ENCODE results near the gene GRIN3B. TPM values are rescaled to one million over a fixed set of nuclear protein-coding genes. Genes with fewer than 3 reads are reported as not detected.

The GRIN3B gene
- total RNA-seq, 2 experiments from 2014 or later = not detected

- Mint-ChIP-seq H3K4me1 (peaks cover 4% of the 10 kb centered on the region), H3K36me3 (no peaks in the 10 kb centered on the region), H3K9me3 (no peaks in the 10 kb centered on the region), H3K4me3 (no peak overlapping the region), H3K27me3 (peaks cover 42% of the 10 kb centered on the region), H3K27ac (no peak overlapping the region)
- ATAC-seq (ENCODE audit: low read depth) (peak; percentile 55), DNase-seq (peak; percentile 85)
- POLR2A ChIA-PET = interaction anchor here (0.6 to 0.8 kb wide), 3 partner anchors 81 to 200 kb away, joined by 3 to 5 read pairs (median 3); no protein-coding TSS in a partner anchor
Observed at GRCh38 chr19:1001538-1002166, 1.4 kb downstream of the GRIN3B start.

GRCh38 chr19:1002600-1002999, 2.4 kb downstream of the GRIN3B start:
- no peak for ATAC-seq (ENCODE audit: low read depth)
- DNase-seq = no peak

GRCh38 chr19:1003283-1003682, 3.1 kb downstream of the GRIN3B start:
- Mint-ChIP-seq H3K27me3 (peaks cover 27% of the 10 kb centered on the region), H3K9me3 (no peaks in the 10 kb centered on the region), H3K36me3 (no peaks in the 10 kb centered on the region), H3K4me3 (no peak overlapping the region), H3K27ac (no peak overlapping the region), H3K4me1 (peaks cover 4% of the 10 kb centered on the region)
- POLR2A ChIA-PET = interaction anchor here (0.9 kb wide), 1 partner anchor 36 kb away, joined by 5 read pairs; no protein-coding TSS in a partner anchor
- no peak for DNase-seq
- no peak for ATAC-seq (ENCODE audit: low read depth)

More at GRCh38 chr19:1002600-1002999, 2.4 kb downstream of the GRIN3B start:
- POLR2A ChIA-PET = interaction anchor here (0.9 kb wide), 1 partner anchor 36 kb away, joined by 5 read pairs; no protein-coding TSS in a partner anchor
- no peaks in the 10 kb centered on the region for H3K36me3 Mint-ChIP-seq
- H3K4me3 Mint-ChIP-seq = no peak overlapping the region
- H3K27ac Mint-ChIP-seq = no peak overlapping the region
- H3K27me3 Mint-ChIP-seq = peaks cover 34% of the 10 kb centered on the region
- H3K9me3 Mint-ChIP-seq = no peaks in the 10 kb centered on the region
- peaks cover 4% of the 10 kb centered on the region for H3K4me1 Mint-ChIP-seq

- Mint-ChIP-seq H3K27me3 (peaks cover 18% of the 10 kb centered on the region), H3K36me3 (no peaks in the 10 kb centered on the region), H3K4me3 (no peak overlapping the region), H3K4me1 (peaks cover 4% of the 10 kb centered on the region), H3K27ac (no peak overlapping the region), H3K9me3 (no peaks in the 10 kb centered on the region)
- DNase-seq = no peak
- POLR2A ChIA-PET = interaction anchor here (0.6 to 1.6 kb wide), 2 partner anchors 20 to 190 kb away, joined by 3 to 4 read pairs; partner anchors contain the start of gene WDR18
- ATAC-seq (ENCODE audit: low read depth) = no peak
Observed at GRCh38 chr19:1004204-1004802, 4.1 kb downstream of the GRIN3B start.

- Mint-ChIP-seq H3K27me3 (peaks cover 11% of the 10 kb centered on the region), H3K36me3 (peaks cover 1% of the 10 kb centered on the region), H3K27ac (no peak overlapping the region), H3K4me3 (no peak overlapping the region), H3K9me3 (no peaks in the 10 kb centered on the region), H3K4me1 (peaks cover 4% of the 10 kb centered on the region)
- DNase-seq (no peak), ATAC-seq (ENCODE audit: low read depth) (no peak)
- POLR2A ChIA-PET = interaction anchor here (1.6 kb wide), 1 partner anchor 21 kb away, joined by 3 read pairs; the partner anchor contains the start of gene WDR18
Observed at GRCh38 chr19:1004803-1005664, 4.8 kb downstream of the GRIN3B start.

GRCh38 chr19:1006711-1007398, 6.6 kb downstream of the GRIN3B start:
- H3K27me3 Mint-ChIP-seq = peaks cover 4% of the 10 kb centered on the region
- no peaks in the 10 kb centered on the region for H3K9me3 Mint-ChIP-seq
- POLR2A ChIA-PET = no interaction called here
- peaks cover 2% of the 10 kb centered on the region for H3K4me1 Mint-ChIP-seq
- no peak overlapping the region for H3K27ac Mint-ChIP-seq
- no peak overlapping the region for H3K4me3 Mint-ChIP-seq
- H3K36me3 Mint-ChIP-seq = peaks cover 3% of the 10 kb centered on the region
- DNase-seq (no peak), ATAC-seq (ENCODE audit: low read depth) (no peak)

GRCh38 chr19:1007399-1008251, 7.4 kb downstream of the GRIN3B start:
- H3K4me3 Mint-ChIP-seq = no peak overlapping the region
- DNase-seq (no peak), ATAC-seq (ENCODE audit: low read depth) (no peak)
- no peaks in the 10 kb centered on the region for H3K9me3 Mint-ChIP-seq
- H3K27ac Mint-ChIP-seq = no peak overlapping the region
- POLR2A ChIA-PET = no interaction called here
- H3K4me1 Mint-ChIP-seq = peaks cover 2% of the 10 kb centered on the region
- H3K27me3 Mint-ChIP-seq = peaks cover 1% of the 10 kb centered on the region
- peaks cover 3% of the 10 kb centered on the region for H3K36me3 Mint-ChIP-seq

- ATAC-seq (ENCODE audit: low read depth) (peak; percentile 4), DNase-seq (no peak)
- peak overlapping the region; percentile 42 for H3K27ac Mint-ChIP-seq
- H3K4me1 Mint-ChIP-seq = peaks cover 2% of the 10 kb centered on the region
- no peaks in the 10 kb centered on the region for H3K27me3 Mint-ChIP-seq
- no peaks in the 10 kb centered on the region for H3K9me3 Mint-ChIP-seq
- peaks cover 3% of the 10 kb centered on the region for H3K36me3 Mint-ChIP-seq
- POLR2A ChIA-PET = no interaction called here
- H3K4me3 Mint-ChIP-seq = no peak overlapping the region
Observed at GRCh38 chr19:1008268-1009040, 8.2 kb downstream of the GRIN3B start.

GRCh38 chr19:1009041-1009980, 9.1 kb downstream of the GRIN3B start:
- Mint-ChIP-seq H3K4me3 (no peak overlapping the region), H3K9me3 (no peaks in the 10 kb centered on the region), H3K36me3 (peaks cover 3% of the 10 kb centered on the region), H3K4me1 (peaks cover 2% of the 10 kb centered on the region), H3K27me3 (no peaks in the 10 kb centered on the region), H3K27ac (no peak overlapping the region)
- DNase-seq = no peak
- POLR2A ChIA-PET = no interaction called here
- no peak for ATAC-seq (ENCODE audit: low read depth)

- Mint-ChIP-seq H3K27ac (no peak overlapping the region), H3K9me3 (no peaks in the 10 kb centered on the region), H3K36me3 (peaks cover 3% of the 10 kb centered on the region), H3K4me1 (peaks cover 2% of the 10 kb centered on the region), H3K27me3 (no peaks in the 10 kb centered on the region), H3K4me3 (no peak overlapping the region)
- POLR2A ChIA-PET = no interaction called here
- no peak for DNase-seq
- ATAC-seq (ENCODE audit: low read depth) = no peak
Observed at GRCh38 chr19:1009981-1010538, 9.8 kb downstream of the GRIN3B start.

Data from activated naive CD8-positive, alpha-beta T cell treated with anti-CD3 and anti-CD28 coated beads, Interleukin-2, amount 10 ng/mL, durations not matched to agents 7 days and 5 days (primary cell).